CD4-positive, alpha-beta T cell treated with Interleukin-21 for 1 hour (primary cell): ENCODE results near the gene SIX1.

Experiments used
- DNase-seq: peaks from one replicate; pipeline ENCODE4 v3.0.0-alpha.2; 2020

SIX1 gene

DNA sequence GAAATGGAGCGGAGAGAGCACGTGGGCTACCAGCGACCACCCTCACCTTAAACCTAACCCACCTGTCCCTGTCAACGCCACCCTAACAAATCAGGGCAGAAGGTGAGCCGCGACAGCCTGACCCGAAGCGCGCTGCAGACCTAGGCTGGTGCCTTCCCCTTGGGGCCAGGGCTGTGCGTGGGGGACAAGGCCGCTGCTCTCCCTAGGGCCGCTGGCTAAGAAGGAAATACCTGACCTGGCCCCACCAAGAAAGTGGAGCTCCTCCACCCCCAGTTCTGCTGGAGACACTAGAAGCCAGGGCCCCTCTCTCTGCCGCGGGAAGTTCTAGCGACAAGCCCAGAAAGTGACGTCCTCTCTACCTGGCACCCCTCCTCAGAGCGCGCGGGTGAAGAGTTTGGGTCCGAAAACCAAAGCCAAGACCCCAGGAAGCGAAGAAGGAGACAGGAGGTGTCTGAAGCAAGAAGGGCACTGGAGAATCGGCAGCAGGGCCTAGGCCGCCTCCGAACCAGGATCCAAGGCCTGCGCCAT is 7.5 kb downstream of the SIX1 start:
- no peak for DNase-seq

DNA sequence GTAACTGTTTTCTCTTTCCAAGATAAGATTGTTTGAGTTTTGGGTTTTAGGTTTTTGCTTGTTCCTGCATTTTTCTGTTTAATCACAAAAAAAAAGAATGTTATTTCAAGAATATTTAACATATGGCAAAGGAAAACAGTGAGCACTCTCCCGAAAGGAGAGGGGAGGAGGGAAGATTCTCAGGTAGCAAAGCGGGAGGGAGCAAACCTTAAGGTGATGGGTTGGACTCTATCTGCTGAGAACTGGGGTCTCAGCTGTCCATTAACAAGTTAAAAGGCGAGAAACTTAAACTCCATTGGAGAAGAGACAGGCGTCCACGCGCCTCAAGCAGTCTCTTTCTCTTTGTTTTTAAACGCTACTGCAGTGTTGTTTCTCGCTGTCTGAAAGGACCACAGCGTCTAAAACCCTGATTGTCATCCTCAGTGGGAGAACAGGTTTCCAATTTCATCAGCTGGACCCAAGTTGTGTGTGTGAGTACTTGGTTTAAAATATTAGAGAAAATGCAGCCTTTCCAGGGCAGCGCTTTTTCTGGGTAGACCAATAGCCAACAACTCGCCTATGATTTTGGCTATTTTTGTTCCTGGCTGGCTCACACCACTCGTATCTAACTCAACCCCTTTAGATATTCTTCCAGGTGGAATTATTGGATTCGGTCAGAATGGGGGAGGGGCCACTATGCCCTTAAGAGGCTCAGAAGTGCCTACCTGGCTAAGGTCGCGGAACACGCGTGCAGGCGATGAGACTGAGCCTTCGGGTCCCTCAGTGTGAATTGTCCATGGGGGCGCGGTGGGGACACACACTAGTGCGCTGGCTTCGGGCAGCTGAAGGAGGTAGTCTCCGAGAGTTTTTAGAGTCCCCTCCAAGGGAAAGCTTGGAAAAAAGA is 8.2 kb downstream of the SIX1 start:
- no peak for DNase-seq

DNA sequence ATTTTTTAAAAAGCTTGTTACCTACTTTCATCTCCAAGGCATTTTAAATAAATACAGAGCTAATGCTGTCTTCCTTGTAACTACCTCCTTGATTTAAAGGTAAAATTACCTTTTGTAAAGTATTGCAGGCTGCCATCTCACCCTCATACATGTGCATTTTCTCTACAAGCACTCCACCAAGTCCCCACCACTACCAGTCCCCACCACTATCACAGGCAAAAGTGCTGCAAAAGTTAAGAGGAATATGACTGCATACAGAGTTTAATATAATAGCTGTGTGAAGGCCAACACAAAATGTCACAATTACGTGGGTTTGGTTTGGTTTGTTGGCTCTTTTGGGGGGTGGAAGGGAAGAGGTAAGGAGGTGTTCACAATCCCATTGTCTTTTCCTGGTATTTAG is 9.6 kb downstream of the SIX1 start:
- DNase-seq = no peak

DNA sequence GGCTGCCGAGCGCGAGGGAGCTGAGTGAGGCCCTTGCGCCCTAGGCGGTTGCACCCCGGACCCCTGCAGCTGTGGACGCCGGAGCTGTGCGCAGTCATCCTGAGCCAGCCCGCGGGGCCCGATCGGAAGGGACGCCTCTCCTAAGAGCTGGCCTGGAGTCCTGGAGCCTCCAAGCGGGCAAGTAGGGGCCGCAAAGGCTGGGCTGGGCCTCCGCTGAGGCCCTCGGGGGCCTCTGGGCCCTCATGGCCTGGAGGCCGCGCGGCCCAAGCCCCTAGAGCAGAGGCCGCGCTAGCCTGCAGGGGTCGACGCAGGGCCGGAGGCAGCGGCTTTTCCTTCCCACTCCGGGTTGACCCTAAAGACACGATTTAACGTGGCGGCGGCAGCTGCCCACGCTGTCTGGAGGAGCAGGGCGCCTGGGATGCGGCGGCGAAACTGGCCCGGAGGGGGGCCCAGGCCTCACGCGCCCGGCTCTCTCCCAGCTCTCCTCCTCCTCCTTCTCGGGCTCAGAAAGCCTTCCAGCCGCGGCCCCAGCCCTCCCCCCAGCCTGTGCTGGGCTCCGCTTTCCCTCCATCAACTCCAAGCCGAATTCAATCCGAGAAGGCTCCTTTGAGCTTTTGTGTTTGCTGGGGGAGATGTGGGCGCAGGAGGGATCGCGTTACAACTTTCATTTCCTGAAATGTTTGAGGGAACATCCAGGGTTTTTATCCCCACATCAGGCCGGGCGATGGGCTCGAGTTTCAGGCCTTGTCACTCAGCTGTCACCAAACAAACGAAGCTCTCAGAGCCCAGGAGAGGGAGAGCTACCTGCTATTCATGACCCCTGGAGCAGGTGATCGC is 11.6 kb downstream of the SIX1 start:
- DNase-seq = no peak

DNA sequence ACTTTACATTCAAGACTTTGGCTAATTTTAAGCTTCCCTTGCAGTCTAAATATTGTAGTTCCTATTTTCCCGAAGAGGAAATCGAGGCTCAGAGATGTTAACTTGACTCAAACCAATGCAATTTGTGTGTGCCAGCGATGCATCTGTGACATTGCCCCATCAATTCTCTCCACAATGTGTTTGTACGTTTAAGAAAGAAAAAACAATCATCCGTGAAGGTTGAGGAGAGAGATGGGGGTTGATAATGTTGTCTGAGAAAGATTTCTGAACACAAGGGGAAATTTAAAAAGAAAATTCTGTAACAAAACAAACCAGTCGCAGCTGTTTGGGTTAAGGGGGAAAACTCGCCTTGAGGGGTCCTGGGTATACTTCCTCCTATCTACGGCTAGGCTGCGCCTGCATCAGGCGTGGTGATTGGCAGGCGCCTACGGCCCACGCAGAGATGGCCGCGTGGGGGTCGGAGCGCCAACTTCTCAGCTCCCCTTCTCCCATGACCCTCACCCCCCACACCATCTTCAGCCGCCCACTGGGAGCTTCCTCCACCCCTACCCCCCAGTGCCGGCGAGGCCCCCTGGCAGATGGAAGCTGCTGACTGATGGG is 12.3 kb downstream of the SIX1 start:
- no peak for DNase-seq

DNA sequence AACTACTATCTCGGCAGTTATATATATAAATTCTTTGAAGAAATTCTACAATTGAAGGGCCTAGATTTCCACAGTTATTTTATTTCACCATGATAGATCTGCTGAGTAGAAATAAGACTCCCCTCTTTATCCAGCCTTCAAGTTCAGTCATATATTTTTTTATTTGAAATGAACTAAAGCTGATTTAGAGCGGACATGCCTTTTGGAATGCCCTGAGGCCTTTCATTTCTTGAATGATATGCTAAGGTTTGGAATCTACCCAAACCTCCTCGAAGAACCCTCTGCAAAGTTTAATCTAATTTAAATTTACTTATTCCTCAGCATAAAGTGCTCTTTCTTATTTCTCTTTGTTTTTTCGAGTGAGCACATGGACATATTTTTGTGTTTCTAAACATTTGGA is 15.1 kb downstream of the SIX1 start:
- no peak for DNase-seq

DNA sequence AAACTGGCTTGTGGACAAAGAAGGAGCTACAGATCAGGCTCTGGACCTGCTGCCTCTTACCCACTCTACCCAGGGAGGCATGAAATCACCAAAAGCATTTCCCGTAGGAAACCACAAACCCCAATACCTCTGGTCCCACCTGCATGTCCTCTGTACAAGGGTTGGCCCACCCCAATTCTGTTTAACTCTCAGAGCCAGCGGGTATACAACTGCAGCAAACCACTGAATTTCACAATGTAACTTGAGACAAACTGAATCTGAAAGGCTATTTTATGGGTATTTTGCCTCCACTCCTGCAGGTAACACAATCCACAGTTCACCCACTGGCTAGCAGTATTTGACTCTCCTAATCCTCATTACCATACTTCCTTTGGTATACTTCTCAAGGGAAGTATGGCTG is 16.5 kb downstream of the SIX1 start:
- no peak for DNase-seq

DNA sequence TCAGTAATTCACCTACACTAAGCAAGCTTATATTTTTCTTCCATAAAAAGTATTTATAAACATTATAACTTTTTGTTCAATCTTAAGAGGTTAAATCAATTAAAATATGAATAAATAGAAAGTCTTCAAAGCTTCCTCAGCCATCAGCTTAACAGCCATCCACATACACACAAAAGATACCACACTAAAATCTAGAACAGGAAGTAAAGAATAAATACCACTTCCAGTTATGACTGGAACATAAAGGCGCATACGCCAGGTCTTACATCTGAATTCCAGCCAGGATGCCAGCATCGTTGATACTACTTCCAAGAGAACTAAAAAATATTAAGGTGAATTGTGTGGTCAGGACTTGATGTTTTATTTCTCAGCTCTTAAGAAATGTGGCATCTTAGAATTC is 17.0 kb downstream of the SIX1 start:
- DNase-seq = no peak

DNA sequence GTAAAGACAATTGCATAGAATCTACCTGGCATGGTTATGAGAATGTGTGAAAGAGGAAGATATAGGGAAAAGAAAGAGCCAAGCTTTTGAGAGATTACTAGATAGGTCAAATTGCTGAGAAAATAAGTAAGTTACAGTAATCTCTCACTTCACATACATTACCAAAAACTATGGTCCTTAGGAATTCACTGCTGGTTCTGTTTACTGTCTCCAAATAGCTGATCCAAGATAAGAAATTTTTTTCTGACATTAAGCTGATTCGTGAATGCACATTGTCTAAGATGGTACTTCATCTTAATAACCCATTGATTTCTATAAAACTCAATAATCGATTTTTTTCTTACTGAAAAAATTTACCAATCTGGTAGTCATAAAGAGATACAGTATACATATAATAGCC is 17.4 kb downstream of the SIX1 start:
- no peak for DNase-seq

DNA sequence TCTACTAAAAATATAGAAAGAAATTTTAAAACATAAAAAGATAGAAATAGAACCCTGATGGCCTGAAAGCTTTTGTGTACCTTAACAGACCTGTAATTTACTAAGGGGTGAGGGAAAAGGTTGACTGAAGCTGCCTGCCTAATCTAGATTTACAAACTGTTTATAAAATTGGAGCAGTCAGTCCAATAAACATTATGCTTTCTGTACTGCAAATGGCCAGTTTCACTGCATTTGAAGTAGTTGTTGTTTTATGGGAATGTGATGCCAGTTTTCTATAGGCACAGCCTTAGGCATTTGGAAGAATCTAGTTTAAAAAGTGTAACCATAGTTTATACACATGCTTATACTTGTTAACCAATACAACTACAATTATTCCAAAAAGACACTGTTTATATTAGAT is 19.1 kb downstream of the SIX1 start:
- DNase-seq = no peak

DNA sequence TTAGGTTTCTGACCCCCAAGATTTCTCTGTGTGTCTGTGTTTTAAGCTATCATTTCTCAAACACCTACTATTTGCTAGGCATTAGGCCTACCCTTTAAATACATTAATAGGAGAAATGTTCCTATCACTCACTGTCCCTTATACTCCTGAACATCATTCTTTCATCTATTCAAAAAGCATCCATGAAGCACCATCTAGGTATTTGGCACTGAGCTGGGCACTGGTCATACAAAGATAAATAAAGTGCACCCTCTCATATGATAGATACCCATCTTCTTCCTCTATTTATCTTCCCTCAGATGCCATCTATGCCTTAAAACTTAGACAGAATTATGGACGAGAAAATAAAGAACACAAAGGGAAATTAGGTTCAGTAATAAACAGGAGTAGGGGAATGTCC is 20.4 kb downstream of the SIX1 start:
- DNase-seq = no peak

DNA sequence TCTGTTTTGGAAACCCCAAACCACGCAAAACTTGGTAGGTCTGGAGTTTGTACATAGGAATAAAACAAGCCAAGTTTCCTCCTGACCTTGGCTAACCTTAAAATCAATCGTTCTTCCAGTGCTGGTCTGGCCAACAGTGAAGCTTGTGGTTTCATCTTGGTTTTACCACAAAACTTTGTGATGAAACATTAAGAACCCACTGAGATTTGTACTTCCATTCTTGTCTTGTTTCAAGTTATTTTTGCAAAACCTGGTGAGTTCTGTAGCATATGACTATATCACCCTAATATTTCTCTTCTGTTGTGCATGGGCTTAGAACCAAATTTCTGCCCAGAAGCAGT is 26.4 kb downstream of the SIX1 start:
- DNase-seq = no peak

DNA sequence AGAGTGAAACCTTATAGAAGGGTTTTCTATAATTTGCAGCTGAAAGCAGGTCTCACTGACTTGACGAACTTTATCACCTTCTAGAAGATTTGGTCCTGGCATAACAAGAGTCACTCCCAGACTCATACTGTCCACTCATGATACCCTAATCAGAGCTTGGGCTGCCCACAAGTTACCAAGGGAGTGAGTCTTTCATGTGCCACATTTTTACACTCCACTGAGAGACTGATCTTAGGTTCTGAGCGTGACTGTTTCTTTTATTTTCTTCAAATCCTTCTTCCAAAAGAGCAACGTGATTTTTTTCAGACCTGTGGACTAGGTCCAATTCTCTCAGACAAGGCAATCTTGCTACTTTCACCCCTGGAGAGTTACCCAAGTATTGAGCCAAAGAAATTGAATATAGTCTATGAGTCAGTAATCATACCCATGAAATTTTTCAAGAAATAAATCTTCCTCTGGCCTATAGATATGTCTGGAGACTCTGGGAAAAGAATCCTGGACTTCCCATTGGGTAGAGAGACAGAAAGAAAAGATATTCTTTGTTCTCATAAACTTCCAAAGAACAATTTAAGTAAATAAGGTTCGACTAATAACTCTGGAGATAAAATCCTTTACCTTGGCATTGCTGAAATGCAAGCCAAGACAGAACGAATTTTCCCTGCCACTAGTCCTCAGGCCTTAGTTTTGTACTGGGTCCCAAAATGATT is 26.9 kb downstream of the SIX1 start:
- DNase-seq = no peak

DNA sequence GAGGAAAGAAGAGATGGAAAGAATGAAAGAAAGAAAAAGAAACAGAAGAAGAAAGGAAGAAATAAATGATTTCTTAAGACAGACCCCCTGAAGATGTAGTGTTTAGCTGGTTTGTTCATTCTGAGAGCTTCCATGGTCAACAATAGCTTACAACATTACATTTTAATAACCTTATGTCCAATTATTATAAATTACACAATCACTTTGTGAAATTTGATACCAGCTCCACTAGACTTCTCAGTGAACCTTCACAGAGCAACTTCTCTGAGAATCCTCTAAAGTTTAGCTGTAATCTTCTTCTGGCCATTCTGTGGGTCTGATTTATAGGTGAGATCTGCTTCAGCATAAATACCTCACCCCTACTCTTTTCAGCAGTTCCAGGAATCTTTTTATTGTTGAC is 27.9 kb downstream of the SIX1 start:
- DNase-seq = no peak

DNA sequence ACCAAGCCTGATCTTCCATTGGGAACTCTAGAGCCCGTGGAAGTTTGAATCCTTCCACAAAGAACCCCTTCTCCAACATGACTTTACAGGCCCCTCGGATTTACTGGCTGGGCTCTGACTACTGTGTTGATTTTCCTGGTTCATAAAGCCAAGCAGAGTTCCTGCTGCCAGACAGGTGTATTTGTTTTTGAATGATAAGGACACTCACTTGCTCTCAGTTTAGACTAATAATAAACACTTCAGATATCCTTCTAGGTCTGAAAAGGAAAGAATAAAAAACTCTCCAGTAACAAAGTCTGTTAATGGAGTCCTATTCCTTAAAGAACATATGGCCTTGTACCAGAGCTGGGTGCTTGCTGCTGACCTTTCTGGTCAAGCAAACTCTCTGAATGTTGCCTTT is 31.0 kb downstream of the SIX1 start:
- no peak for DNase-seq

DNA sequence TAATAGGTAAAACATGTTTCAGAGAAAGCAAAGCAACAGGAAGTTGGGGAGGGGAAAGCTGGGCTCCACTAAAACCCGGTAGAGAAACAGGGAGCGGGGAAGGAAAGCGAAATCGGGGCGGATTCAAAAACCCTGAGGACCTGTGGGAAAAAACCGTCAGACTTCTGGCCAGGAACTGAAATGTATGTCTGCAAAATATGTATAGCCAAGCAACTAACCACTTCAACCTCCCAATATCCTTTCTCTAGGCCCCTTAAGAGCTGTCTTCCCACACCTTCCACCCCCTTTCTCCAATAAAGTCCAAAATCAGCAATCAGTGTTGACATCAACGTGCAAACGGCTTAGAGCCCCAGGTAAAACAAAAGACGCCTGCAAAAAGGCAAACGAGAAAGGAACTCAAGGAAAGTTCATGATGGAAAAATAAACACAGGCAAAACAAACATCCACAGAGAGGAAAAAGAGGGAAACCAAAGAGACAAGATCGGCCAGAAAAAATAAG is 32.8 kb downstream of the SIX1 start:
- no peak for DNase-seq

DNA sequence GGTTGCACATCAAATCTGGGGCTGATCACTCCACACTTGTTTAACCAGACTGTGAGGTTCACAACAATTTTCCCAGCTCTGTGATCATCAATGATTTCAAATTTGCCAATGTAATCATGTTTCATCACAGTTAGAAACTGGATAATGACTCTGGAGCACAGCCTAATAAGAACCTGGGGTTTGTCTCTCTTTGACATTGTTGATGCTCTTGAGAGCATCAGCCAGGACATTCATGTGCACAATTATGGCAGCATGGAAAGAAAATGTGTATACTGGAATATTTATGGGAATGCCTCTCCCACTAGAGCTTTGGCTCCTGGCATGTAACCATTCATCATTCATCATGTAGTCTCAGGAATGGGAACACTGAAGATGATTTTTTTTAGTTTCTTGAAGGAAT is 47.0 kb downstream of the SIX1 start:
- DNase-seq = no peak

DNA sequence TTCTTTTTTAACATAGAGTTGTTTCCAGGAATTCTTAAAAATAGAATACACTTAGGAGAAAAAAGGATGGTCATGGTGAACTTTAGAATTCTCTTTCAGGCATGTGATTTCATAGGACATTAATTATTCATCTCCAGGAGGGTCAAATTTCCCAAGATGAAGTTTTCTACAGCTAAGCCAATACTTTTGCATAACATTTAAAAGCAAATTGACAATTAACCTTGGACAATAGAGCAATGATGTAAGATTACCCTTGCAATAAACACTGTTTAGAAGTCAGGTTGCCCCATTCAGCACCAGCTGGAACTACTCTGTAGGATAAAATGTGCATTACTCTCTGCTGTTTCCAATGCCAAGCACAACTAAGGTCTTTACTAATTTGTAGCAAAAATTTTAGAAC is 49.5 kb downstream of the SIX1 start:
- DNase-seq = no peak

DNA sequence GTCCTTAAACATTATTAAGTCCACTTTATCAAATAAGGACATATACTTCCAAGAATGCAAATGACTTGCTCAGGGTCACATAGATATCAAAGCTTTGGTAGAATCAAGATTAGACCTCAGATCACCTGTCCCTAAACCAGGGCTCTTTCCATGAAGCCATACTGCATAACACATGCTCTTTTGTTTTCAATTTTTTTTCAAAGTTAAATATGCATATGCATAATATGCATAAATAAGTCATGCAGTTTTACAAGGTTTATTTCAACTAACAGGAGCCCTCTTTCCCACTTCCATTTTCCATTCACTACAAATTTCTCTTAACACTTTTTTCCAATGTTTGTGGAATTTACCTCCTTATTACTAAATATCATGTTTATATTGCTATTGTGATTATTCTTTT is 53.1 kb downstream of the SIX1 start:
- no peak for DNase-seq

DNA sequence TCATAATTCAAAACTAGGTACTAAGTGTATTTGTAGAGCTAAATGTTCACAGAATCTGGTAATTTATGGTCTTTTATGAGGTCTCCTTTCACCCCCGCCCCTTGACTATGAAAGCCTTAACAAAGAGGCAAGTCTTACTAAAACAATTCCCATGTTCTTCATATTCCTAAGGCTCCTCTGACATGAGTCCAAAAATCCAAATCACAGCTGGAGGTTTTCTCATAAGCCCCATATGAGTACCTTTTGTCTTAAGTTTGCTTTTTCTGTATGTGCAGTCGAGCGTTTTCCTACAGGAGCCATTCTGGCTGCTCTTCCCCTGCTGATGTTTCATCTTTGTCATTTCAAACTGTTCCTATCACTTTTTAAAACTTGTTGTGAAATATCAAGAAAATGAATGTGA is 55.2 kb downstream of the SIX1 start:
- no peak for DNase-seq
